Retinal pigment epithelial cell (primary cell): ENCODE results near the gene AKAP13.

Source experiments
- DNase-seq: peaks from one replicate; pipeline ENCODE4 v3.0.0-alpha.2; 2010; ENCODE audit warnings: low read depth
- H3K4me3 ChIP-seq: 2 replicates; pipeline ENCODE4 v1.5.1; 2011; ENCODE audit warnings: mild to moderate bottlenecking, low read length, control low read depth, moderate library complexity
- TF ChIP-seq, protein P1 (sequence below): conservative IDR thresholded peaks from 2 replicates; pipeline ENCODE4 v1.5.1; 2011; ENCODE audit warnings: low read depth, low read length, control low read depth, inconsistent platforms

The AKAP13 gene

GRCh38 chr15:85380812-85381642 is 624 bp downstream of the AKAP13 start:
- TF ChIP-seq, protein P1, sequence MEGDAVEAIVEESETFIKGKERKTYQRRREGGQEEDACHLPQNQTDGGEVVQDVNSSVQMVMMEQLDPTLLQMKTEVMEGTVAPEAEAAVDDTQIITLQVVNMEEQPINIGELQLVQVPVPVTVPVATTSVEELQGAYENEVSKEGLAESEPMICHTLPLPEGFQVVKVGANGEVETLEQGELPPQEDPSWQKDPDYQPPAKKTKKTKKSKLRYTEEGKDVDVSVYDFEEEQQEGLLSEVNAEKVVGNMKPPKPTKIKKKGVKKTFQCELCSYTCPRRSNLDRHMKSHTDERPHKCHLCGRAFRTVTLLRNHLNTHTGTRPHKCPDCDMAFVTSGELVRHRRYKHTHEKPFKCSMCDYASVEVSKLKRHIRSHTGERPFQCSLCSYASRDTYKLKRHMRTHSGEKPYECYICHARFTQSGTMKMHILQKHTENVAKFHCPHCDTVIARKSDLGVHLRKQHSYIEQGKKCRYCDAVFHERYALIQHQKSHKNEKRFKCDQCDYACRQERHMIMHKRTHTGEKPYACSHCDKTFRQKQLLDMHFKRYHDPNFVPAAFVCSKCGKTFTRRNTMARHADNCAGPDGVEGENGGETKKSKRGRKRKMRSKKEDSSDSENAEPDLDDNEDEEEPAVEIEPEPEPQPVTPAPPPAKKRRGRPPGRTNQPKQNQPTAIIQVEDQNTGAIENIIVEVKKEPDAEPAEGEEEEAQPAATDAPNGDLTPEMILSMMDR: no peak
- no peak for DNase-seq
- peak overlapping the region; percentile 71 for H3K4me3 ChIP-seq

GRCh38 chr15:85381850-85382751 is 1.7 kb downstream of the AKAP13 start:
- H3K4me3 ChIP-seq: peak overlapping the region; percentile 71
- TF ChIP-seq, protein P1: no peak
- DNase-seq: no peak

- DNase-seq: no peak
- TF ChIP-seq, protein P1: no peak
- no peak overlapping the region for H3K4me3 ChIP-seq
These were observed 2.5 kb downstream of the AKAP13 start for GRCh38 chr15:85382942-85383341.

DNA sequence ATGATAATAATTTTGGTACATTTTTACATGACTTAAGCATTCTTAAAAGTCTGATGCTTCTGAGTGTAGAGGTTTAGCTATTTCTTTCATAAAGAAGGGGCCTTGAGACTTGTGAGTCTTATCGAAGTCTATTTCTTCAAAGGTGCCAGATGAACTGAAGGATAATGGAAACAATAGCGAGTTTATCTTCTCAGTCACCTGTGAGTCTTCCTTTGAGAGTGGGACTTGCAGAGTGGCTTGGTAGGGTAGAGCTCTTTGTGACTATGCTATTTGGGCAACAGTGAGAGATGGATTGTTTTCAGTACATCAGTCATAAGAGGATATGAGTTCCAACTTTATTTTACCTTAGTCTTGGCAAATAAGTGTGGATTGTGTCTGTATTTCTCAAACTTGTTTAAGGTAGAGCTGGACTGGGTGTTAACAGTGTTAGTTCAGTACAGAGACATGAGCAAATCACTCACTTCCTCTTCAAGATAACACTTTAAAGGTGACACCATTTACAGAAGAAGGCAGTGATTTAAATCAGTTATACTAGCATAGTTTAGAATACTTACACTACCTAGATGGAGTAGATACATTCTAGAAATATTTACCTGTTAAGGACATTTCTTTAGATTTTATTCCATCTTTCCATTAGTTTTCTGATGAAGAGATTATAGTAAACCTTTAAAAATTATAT is 3.2 kb downstream of the AKAP13 start:
- TF ChIP-seq, protein P1: no peak
- no peak for DNase-seq
- H3K4me3 ChIP-seq: no peak overlapping the region

- TF ChIP-seq, protein P1: no peak
- DNase-seq: no peak
- no peak overlapping the region for H3K4me3 ChIP-seq
These were observed 5.9 kb downstream of the AKAP13 start for GRCh38 chr15:85386261-85386660.

GRCh38 chr15:85388566-85389305 is 8.3 kb downstream of the AKAP13 start:
- no peak overlapping the region for H3K4me3 ChIP-seq
- DNase-seq: no peak
- TF ChIP-seq, protein P1: no peak
